Vagina (tissue), 2 donors: ENCODE data around the gene GREB1.

Experiments used
- POLR2AphosphoS5 ChIP-seq, 2 donors: sonication (generic); formaldehyde crosslinking; IDR thresholded peaks; one replicate each; pipeline ENCODE4 v1.9.0; 2017; ENCODE audit warnings: antibody characterized with exemption in 2 of 2, mild to moderate bottlenecking in 2 of 2, low read depth in 1 of 2; ENCODE audit not compliant: insufficient read depth in 1 of 2
- TF ChIP-seq, protein P1 (sequence below), 3 experiments: fragments of 450-650 bp in 2 of 3; fragments of 200-600 bp in 1 of 3; sonication (generic) in 1 of 3; IDR thresholded peaks; one replicate each; pipeline ENCODE4 v1.5.1; 2017 to 2019; ENCODE audit warnings: antibody characterized with exemption in 3 of 3, mild to moderate bottlenecking in 2 of 3, moderate library complexity in 2 of 3

DNA sequence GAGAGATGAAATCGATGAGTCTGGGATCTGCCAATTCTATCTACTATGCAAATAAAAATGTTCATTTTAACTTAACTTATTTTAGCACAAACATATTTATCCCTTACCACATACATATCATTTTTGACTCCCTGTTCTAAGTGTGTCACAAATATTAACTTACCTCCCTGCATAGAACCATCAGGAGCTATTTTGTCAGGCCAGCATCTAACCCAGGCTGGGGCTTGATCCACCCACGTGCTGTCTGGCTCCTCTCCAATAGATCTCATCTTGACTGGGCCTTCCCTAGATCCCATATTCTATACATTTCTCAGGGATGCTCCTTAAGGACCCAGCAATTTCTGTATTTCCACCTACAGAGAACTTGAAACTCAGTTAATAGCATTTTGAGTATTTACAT is 115.2 kb downstream of the GREB1 start:
- TF ChIP-seq, protein P1, sequence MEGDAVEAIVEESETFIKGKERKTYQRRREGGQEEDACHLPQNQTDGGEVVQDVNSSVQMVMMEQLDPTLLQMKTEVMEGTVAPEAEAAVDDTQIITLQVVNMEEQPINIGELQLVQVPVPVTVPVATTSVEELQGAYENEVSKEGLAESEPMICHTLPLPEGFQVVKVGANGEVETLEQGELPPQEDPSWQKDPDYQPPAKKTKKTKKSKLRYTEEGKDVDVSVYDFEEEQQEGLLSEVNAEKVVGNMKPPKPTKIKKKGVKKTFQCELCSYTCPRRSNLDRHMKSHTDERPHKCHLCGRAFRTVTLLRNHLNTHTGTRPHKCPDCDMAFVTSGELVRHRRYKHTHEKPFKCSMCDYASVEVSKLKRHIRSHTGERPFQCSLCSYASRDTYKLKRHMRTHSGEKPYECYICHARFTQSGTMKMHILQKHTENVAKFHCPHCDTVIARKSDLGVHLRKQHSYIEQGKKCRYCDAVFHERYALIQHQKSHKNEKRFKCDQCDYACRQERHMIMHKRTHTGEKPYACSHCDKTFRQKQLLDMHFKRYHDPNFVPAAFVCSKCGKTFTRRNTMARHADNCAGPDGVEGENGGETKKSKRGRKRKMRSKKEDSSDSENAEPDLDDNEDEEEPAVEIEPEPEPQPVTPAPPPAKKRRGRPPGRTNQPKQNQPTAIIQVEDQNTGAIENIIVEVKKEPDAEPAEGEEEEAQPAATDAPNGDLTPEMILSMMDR (IDR thresholded peaks at IDR 0.05) = no peak
- no peak for TF ChIP-seq POLR2AphosphoS5 (IDR thresholded peaks at IDR 0.05; ENCODE audit: insufficient read depth in 1 of 2, low read depth in 1 of 2)
